ENCODE measurements around the gene ATG4A.

- no peak for TF ChIP-seq EZH2 (IDR thresholded peaks at IDR 0.05; ENCODE audit: insufficient read depth, poor library complexity, severe bottlenecking)
- TF ChIP-seq EZH2phosphoT487 (IDR thresholded peaks at IDR 0.05; ENCODE audit: insufficient read depth, low read depth) = no peak
Observed at GRCh38 chrX:108114541-108114940, 23.0 kb downstream of the ATG4A start.

All from GM23248 (cell line).